Thoracic aorta (tissue), 2 donors: ENCODE measurements around the gene CACNA2D3. TPM values are rescaled to one million over a fixed set of nuclear protein-coding genes. Genes with fewer than 3 reads are reported as not detected.

Experiments
- ATAC-seq: fragments of 150-250 bp; one replicate; pipeline ENCODE4 v1.8.0; 2017; ENCODE audit warnings: low read depth; ENCODE audit not compliant: insufficient number of reproducible peaks, low FRiP score
- DNase-seq: peaks from one replicate; pipeline ENCODE4 v3.0.0-alpha.2; 2020; ENCODE audit warnings: low spot score
- H3K27ac ChIP-seq, 2 donors: fragments of 200-600 bp; sonication (generic); 1 replicate in 1 of 2; 2 replicates in 1 of 2; pipeline ENCODE4 v1.5.1; 2016; ENCODE audit warnings: mild to moderate bottlenecking in 2 of 2, moderate library complexity in 2 of 2
- H3K27me3 ChIP-seq: fragments of 200-600 bp; sonication (generic); replicated peaks from 2 replicates; pipeline ENCODE4 v1.6.0; 2016; ENCODE audit warnings: mild to moderate bottlenecking; ENCODE audit not compliant: insufficient read depth
- H3K36me3 ChIP-seq: fragments of 200-600 bp; sonication (generic); one replicate; pipeline ENCODE4 v1.5.1; 2016
- H3K4me1 ChIP-seq, 2 donors: fragments of 200-600 bp; sonication (generic); 1 replicate in 1 of 2; 2 replicates in 1 of 2; pipeline versions ENCODE4 v1.5.1 to v1.6.0; 2016; ENCODE audit warnings: low read depth in 2 of 2, mild to moderate bottlenecking in 1 of 2; ENCODE audit not compliant: control insufficient read depth in 1 of 2
- H3K4me3 ChIP-seq: fragments of 200-600 bp; sonication (generic); 2 replicates; pipeline ENCODE4 v1.5.1; 2016; ENCODE audit warnings: mild to moderate bottlenecking
- H3K9me3 ChIP-seq: fragments of 200-600 bp; sonication (generic); 2 replicates; pipeline ENCODE4 v1.5.1; 2016
- total RNA-seq, 2 donors: library from RNA; depleted of rRNA; stranded (reverse); fragments of >200 nt; gene quantifications; one replicate each; pipeline versions ENCODE4 v1.1.0 to v1.2.3, GENCODE V29; 2016
- TF ChIP-seq, protein P1 (sequence below): fragments of 200-600 bp; sonication (generic); IDR thresholded peaks from one replicate; pipeline ENCODE4 v1.5.1; 2019; ENCODE audit warnings: antibody characterized with exemption

Gene CACNA2D3
- total RNA-seq, 2 donors from 2014 or later: 3.2 to 4.0 TPM

DNA sequence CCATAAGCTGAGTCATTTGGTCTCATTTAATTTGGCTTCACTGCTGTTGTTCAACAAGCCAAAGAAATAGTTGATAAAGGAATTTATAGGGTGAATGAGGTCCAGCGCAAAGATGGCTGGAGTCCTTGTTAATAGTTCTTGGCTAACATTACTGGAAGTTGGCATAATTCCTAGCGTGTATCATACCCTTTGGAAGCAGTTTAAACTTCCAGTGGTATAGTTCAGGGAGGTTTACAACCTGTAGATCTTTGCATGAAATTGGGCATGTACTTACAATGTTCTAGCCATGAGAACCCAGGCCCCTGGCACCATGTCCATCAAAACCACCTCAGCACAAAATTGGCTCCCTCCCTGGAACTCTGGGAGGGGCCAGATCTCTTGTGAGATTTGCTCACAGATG lies 424.7 kb downstream of the CACNA2D3 start:
- Histone ChIP-seq H3K27ac (no peak overlapping the region), H3K36me3 (no peaks in the 10 kb centered on the region), H3K4me1 (peaks cover 0 to 6% of the 10 kb centered on the region in 2 donors), H3K27me3 (no peaks in the 10 kb centered on the region), H3K9me3 (no peaks in the 10 kb centered on the region), H3K4me3 (no peak overlapping the region)
- TF ChIP-seq, protein P1, sequence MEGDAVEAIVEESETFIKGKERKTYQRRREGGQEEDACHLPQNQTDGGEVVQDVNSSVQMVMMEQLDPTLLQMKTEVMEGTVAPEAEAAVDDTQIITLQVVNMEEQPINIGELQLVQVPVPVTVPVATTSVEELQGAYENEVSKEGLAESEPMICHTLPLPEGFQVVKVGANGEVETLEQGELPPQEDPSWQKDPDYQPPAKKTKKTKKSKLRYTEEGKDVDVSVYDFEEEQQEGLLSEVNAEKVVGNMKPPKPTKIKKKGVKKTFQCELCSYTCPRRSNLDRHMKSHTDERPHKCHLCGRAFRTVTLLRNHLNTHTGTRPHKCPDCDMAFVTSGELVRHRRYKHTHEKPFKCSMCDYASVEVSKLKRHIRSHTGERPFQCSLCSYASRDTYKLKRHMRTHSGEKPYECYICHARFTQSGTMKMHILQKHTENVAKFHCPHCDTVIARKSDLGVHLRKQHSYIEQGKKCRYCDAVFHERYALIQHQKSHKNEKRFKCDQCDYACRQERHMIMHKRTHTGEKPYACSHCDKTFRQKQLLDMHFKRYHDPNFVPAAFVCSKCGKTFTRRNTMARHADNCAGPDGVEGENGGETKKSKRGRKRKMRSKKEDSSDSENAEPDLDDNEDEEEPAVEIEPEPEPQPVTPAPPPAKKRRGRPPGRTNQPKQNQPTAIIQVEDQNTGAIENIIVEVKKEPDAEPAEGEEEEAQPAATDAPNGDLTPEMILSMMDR: no peak
- no peak for DNase-seq
- ATAC-seq: no peak

DNA sequence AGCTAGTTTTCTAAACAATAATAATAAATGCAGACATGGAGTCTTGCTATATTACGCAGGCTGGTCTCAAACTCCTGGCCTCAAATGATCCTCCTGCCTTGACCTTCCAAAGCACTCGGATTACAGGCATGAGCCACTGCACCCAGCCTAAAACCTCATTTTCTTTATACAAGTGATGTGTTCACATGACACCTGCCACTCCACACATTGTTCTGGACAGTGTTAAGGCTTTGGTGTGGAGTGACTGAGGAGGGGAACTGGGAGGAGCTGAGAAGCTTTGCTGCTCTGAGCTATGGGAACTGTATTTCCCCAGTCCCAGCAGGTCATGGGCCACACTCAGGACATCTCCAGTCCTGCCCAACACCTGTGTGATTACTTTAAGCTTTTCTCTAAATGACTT lies 425.5 kb downstream of the CACNA2D3 start:
- TF ChIP-seq, protein P1: no peak
- Histone ChIP-seq H3K4me3 (no peak overlapping the region), H3K27me3 (no peaks in the 10 kb centered on the region), H3K9me3 (no peaks in the 10 kb centered on the region), H3K27ac (no peak overlapping the region), H3K36me3 (no peaks in the 10 kb centered on the region), H3K4me1 (peaks cover 0 to 6% of the 10 kb centered on the region in 2 donors)
- ATAC-seq: no peak
- no peak for DNase-seq

DNA sequence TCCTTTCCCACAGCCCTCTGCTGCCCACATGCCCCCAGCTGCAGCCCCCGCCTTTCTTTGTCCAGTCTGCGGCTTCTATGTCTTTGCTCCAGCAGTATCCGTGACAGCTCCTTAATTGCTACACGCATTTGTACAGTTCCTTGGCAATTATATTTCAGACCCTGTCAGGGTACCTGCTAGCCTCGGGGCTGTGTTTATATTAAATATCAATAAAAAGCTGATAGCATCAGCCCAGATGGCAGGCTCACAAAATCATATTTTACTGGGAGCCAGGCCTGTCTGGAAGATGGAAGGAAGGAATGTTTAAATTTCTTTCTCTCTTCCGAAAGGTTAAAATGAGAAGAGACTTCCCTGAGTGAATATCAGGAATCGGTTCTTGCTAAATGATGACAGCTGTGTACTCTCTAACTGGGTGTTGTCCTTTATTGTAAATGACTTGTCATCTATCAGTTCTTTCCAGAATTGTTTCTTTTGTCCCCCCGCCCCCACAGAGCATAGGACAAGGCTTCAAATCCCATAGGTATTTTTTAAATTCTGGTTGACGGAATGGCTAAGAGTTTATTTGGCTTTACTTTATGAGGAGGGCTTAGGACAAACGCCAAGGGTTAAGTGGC lies 427.4 kb downstream of the CACNA2D3 start:
- no peak for DNase-seq
- no peak overlapping the region for H3K27ac ChIP-seq
- TF ChIP-seq, protein P1: no peak
- H3K9me3 ChIP-seq: no peaks in the 10 kb centered on the region
- ATAC-seq: no peak
- no peak overlapping the region for H3K4me3 ChIP-seq
- H3K27me3 ChIP-seq: no peaks in the 10 kb centered on the region
- peaks cover 0 to 6% of the 10 kb centered on the region in 2 donors for H3K4me1 ChIP-seq
- no peaks in the 10 kb centered on the region for H3K36me3 ChIP-seq

DNA sequence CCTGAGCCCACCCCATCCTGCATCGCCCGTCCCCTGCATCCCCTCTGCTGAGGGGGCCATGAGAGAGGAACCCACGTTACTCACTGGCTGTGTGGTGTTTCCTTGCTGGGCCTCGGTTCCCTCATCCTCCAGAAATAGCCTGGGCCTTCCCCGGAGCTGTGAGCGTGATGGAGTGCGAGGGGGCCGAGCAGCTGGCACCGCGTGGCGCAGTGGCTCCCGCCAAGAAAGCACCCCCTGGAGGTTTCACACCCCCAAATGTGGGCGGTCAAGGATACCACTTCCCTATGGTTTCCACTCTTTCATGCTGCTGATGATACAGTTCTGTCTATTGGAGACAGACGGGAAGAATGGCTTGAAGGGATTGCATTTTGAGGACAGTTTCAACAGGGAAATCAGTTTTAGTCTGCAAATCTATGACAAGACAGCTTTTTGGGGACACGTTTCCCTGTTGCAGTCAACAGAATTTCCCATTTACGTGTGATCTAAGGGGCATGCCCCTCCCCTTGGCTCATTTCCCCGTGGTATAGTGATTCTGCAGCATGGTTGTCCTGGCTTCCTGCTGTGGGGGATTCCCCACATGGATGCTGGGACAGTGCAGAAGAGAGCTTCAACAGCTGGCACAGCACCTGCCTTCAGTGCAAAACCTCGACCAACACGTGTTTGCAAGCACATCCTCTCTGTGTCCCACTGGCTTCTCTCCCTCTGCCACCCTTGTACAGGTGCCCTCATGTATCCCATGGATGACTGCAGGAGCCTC lies 428.0 kb downstream of the CACNA2D3 start:
- ATAC-seq (no peak), DNase-seq (no peak)
- Histone ChIP-seq H3K27me3 (no peaks in the 10 kb centered on the region), H3K4me1 (peaks cover 0 to 6% of the 10 kb centered on the region in 2 donors), H3K4me3 (no peak overlapping the region), H3K36me3 (no peaks in the 10 kb centered on the region), H3K9me3 (no peaks in the 10 kb centered on the region), H3K27ac (no peak overlapping the region)
- TF ChIP-seq, protein P1: no peak

DNA sequence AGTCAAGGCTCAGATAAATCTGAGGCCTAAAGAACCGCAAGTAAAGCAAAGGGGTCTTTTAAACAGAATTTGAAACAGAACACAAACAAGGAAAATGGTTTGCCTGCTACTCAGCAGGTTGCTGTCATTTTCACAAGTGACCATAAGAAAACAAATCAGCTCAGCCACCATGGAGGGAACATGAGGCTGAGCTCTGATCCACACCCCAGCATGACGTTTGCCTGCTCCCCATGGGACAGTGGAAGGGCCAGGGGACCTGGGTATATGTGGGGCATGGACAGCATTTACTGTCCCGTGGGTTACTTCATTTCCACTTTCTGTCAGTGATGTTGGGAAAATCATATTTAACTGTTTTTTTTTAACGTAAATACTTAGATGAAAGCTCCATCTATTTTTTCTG lies 434.3 kb downstream of the CACNA2D3 start:
- no peak for DNase-seq
- no peak overlapping the region for H3K27ac ChIP-seq
- TF ChIP-seq, protein P1: no peak
- H3K9me3 ChIP-seq: no peaks in the 10 kb centered on the region
- H3K36me3 ChIP-seq: no peaks in the 10 kb centered on the region
- no peaks in the 10 kb centered on the region for H3K27me3 ChIP-seq
- H3K4me1 ChIP-seq: no peaks in the 10 kb centered on the region
- no peak overlapping the region for H3K4me3 ChIP-seq
- no peak for ATAC-seq
